SU-DHL-6 (cell line): Measurements from ENCODE around the gene NTPCR.

Source experiments
- CTCF ChIP-seq: fragments of 200-600 bp; sonication (generic); IDR thresholded peaks from one replicate; pipeline ENCODE4 v1.5.1; 2017; ENCODE audit warnings: antibody characterized with exemption, mild to moderate bottlenecking, low read length, moderate library complexity; ENCODE audit not compliant: insufficient read depth, poor library complexity, severe bottlenecking
- EZH2phosphoT487 ChIP-seq: fragments of 200-600 bp; sonication (generic), shearing (Covaris generic); conservative IDR thresholded peaks from 2 replicates; pipeline ENCODE4 v1.6.1; 2018; ENCODE audit warnings: mild to moderate bottlenecking, antibody characterized with exemption, low read length, moderate library complexity, mixed read lengths

DNA sequence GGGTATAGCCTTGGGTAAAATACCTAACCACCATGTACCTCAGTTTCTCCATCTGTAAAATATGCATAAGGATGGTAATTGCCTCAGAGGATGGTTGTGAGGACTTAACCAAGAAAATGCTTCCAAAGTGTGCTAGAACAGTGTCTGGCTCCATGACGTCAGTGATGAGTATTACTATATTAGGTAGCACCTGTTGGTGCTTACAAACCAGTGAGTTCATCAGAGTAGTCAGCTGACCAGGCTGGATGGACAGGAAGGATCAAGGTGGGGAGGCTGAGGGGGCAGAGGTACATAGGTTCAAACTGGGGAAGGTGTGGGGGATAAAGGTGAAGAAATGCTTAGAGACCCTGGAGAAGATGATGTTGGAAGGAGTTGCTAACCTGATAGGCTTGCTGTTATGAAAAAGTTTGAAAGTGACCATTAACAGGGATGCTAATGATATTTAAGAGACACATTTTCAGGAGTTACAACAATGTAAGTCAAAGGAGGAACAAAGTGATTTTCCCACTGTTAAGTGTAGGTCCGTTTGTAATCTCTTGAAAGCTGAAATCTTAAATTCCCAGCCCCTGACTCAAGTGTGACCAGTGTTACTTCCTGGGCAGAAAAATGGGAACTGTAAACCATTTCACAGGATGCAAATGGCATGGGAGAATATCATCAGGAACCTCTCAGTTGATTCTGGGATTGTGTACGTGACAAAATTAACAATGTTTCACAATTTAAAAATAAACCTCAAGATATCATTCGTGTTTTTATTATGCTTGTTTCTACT lies 4.4 kb downstream of the NTPCR start:
- TF ChIP-seq CTCF (no peak), EZH2phosphoT487 (no peak)
